Muscle of arm (tissue), 12 donors: ENCODE results near the gene A1BG. TPM values are rescaled to one million over a fixed set of nuclear protein-coding genes. Genes with fewer than 3 reads are reported as not detected.

ENCODE experiments used
- DNase-seq: peaks from one replicate; pipeline ENCODE4 v3.0.0-alpha.2; 2013
- polyA plus RNA-seq, 12 donors: library from polyadenylated mRNA; unstranded; fragments of 120-200 nt; gene quantifications; one replicate each; pipeline ENCODE4 v1.2.1, GENCODE V29; 2013; ENCODE audit not compliant: insufficient read length in 12 of 12

Gene A1BG
- polyA plus RNA-seq, 12 donors, result 2.3 to 6.0 (median 2.9) TPM; not detected in 2

DNA sequence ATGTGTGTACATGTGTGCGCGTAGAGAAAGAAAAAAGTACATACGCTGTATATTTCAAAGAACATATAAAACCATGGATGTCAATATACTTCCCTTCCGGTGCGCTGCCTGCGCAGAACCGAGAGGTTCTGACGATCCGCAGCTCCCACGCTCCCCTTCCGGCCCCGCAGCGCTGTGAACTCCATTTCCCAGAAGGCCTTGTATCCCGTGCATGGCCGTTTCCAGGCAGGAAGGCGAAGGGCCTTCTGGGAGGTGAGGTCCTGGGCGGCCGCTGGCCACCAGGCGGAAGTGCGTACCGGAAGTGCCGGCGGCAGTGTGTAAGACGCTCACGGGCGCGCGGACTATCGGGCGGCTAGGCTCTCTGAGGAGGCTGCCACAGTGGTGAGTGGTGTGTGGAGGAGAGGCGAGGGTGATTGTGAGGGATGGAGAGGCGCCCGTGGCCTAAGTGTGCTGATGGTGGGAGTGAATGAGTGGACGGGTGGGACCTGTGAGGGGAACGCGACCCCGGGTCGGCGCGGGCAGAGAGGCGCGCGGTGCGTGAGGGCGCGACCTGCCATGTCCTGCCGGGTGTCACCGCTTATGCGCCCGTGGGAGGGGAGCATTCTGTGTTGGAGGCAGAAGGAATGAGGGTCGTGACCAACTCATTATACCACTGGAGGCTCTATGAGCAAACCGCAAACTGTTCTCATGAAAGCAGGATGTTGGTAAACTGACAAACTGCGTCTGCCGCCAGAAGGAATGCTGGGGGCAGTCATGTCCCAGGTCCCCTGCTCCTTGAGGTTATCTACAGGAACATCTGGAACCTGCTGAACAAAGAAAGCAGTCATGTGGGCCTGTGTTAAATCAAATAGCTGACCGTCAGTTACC is 48.0 kb downstream of the A1BG start, which contains the start of gene ERVK3-1:
Gene ERVK3-1 (plus strand): TSS at position 313 of the 867 bp plus-strand sequence. CDS start 6,792 bp downstream, outside the sequence.
- DNase-seq, result peak; percentile 96

GRCh38 chr19:58304748-58305064 is 48.6 kb downstream of the A1BG start:
- no peak for DNase-seq

GRCh38 chr19:58304255-58304654 is 49.0 kb downstream of the A1BG start:
- no peak for DNase-seq

DNA sequence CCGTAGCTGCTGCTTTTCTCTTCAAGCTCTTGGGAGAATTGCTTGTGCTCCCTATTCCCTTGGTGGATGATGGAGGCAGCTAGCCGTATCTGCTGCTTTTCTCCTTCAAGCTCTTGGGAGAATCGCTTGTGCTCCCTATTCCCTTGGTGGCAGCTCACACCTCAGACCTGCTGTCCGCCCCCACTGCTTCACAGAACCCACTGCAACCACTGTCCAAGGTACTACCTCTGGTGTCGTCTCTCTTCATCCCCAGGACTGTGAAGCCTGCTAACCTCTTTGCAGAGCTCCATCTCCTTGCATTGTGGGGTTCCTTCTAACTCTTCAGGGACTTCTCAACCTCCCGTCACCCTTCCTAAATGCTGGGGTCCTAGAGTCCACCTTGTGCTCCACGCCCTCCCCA is 52.7 kb downstream of the A1BG start:
- DNase-seq, result no peak

DNA sequence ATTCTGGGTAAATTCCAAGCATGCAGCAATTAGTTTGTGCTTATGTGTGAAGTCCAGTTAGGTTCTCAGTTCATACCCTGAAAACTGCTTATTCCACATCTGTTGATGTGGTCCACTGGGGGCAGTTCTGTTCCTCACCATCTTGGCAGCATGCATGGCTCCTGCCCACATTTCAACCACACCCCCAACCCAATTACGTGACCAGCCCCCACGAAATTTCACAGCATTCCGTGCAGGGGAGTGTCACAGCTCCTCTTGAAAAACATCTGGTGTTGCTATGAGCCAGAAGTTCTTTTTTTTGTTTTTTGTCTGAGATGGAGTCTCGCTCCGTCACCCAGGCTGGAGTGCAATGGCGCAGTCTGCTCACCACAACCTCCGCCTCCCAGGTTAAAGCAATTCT is 57.2 kb downstream of the A1BG start:
- no peak for DNase-seq

Other genes starting within 250 kb of the A1BG start
- gene ZNF329, start 202.7 kb downstream of the A1BG start, polyA plus RNA-seq, result 10 to 100 TPM in 11 of 12 donors, not detected in 1; 10.5 to 14.9 (median 13.2) TPM
- 10 to 100 TPM in 4 of 12 donors, 1 to 10 TPM in 7, not detected in 1; 7.6 to 21.2 (median 9.4) TPM for gene ZNF274, start 170.4 kb downstream of the A1BG start, polyA plus RNA-seq
- gene ZNF544, start 124.6 kb downstream of the A1BG start, polyA plus RNA-seq, result 10 to 100 TPM in 11 of 12 donors, not detected in 1; 13.0 to 24.3 (median 16.1) TPM
- 1 to 10 TPM in 11 of 12 donors, not detected in 1; 4.0 to 7.0 (median 5.6) TPM for gene ZNF8, start 74.5 kb downstream of the A1BG start, polyA plus RNA-seq
- gene ERVK3-1, start 48.1 kb downstream of the A1BG start, polyA plus RNA-seq, result 10 to 100 TPM in 11 of 12 donors, not detected in 1; 25.9 to 51.7 (median 28.4) TPM
- gene ZSCAN22, start 26.5 kb downstream of the A1BG start, polyA plus RNA-seq, result 1 to 10 TPM in 10 of 12 donors, not detected in 2; 2.6 to 4.0 (median 3.1) TPM
- 1 to 10 TPM in 10 of 12 donors, not detected in 2; 1.6 to 3.0 (median 1.9) TPM for gene ZNF497, start 9.3 kb upstream of the A1BG start, polyA plus RNA-seq
- 1 to 10 TPM in 8 of 12 donors, under 1 TPM in 3, not detected in 1; 0.65 to 8.8 (median 1.2) TPM for gene ZNF837, start 27.5 kb upstream of the A1BG start, polyA plus RNA-seq
- gene RPS5, start 33.8 kb upstream of the A1BG start, polyA plus RNA-seq, result 1,000 to 10,000 TPM in 9 of 12 donors, 100 to 1,000 TPM in 2, not detected in 1; 942 to 1,724 (median 1,496) TPM
- gene RNF225, start 42.2 kb upstream of the A1BG start, polyA plus RNA-seq, result under 1 TPM in 1 of 12 donors, not detected in 11; 0.57 TPM
- 1 to 10 TPM in 10 of 12 donors, not detected in 2; 4.6 to 7.0 (median 5.9) TPM for gene ZNF584, start 55.2 kb upstream of the A1BG start, polyA plus RNA-seq
- 1 to 10 TPM in 11 of 12 donors, not detected in 1; 3.4 to 6.5 (median 5.3) TPM for gene ZNF132, start 86.7 kb upstream of the A1BG start, polyA plus RNA-seq
- gene ZNF324B, start 98.1 kb upstream of the A1BG start, polyA plus RNA-seq, result 1 to 10 TPM in 10 of 12 donors, not detected in 2; 2.3 to 4.4 (median 3.1) TPM
- gene ZNF324, start 113.6 kb upstream of the A1BG start, polyA plus RNA-seq, result 10 to 100 TPM in 1 of 12 donors, 1 to 10 TPM in 10, not detected in 1; 3.8 to 11.7 (median 4.6) TPM
- gene ZNF446, start 122.9 kb upstream of the A1BG start, polyA plus RNA-seq, result 10 to 100 TPM in 1 of 12 donors, 1 to 10 TPM in 10, not detected in 1; 4.8 to 10.4 (median 6.8) TPM
- 1 to 10 TPM in 10 of 12 donors, not detected in 2; 2.0 to 4.1 (median 3.8) TPM for gene SLC27A5, start 158.5 kb upstream of the A1BG start, polyA plus RNA-seq
- 10 to 100 TPM in 2 of 12 donors, 1 to 10 TPM in 9, not detected in 1; 5.3 to 13.3 (median 8.3) TPM for gene ZBTB45, start 166.3 kb upstream of the A1BG start, polyA plus RNA-seq
- gene TRIM28, start 190.6 kb upstream of the A1BG start, polyA plus RNA-seq, result 100 to 1,000 TPM in 11 of 12 donors, not detected in 1; 218 to 448 (median 333) TPM
- gene CHMP2A, start 201.6 kb upstream of the A1BG start, polyA plus RNA-seq, result 100 to 1,000 TPM in 1 of 12 donors, 10 to 100 TPM in 10, not detected in 1; 63.8 to 111 (median 69.9) TPM
- gene UBE2M, start 205.1 kb upstream of the A1BG start, polyA plus RNA-seq, result 10 to 100 TPM in 11 of 12 donors, not detected in 1; 49.2 to 72.5 (median 64.6) TPM
- 10 to 100 TPM in 10 of 12 donors, 1 to 10 TPM in 1, not detected in 1; 9.5 to 38.1 (median 13.8) TPM for gene MZF1, start 219.8 kb upstream of the A1BG start, polyA plus RNA-seq